Measurements from ENCODE around the gene MACROD2.
"Not testable (repeated sequence)": the region's sequence is repeated elsewhere in the genome, so short reads cannot be mapped to it uniquely, and the experiment has no call there.

- not testable (repeated sequence) for TF ChIP-seq CTCF (conservative IDR thresholded peaks at IDR 0.05); ZFX (IDR thresholded peaks at IDR 0.05)
Measured at GRCh38 chr20:15985494-15986368, 1990.4 kb downstream of the MACROD2 start.
